HEK293T (cell line): ENCODE results near the gene CCNH.

Experiments used
- BHLHE40 ChIP-seq: fragments of 450-650 bp; IDR thresholded peaks from 2 replicates; pipeline ENCODE4 v1.6.1; 2016; ENCODE audit warnings: mild to moderate bottlenecking, moderate library complexity, borderline replicate concordance
- CTBP1 ChIP-seq: fragments of 450-650 bp; IDR thresholded peaks from 2 replicates; pipeline ENCODE4 v1.6.1; 2016; ENCODE audit warnings: borderline replicate concordance
- ELF4 ChIP-seq: fragments of 450-650 bp; IDR thresholded peaks from 2 replicates; pipeline ENCODE4 v1.6.1; 2017; ENCODE audit warnings: antibody characterized with exemption
- FOXA1 ChIP-seq: fragments of 450-650 bp; IDR thresholded peaks from 2 replicates; pipeline ENCODE4 v1.6.1; 2016; ENCODE audit warnings: mild to moderate bottlenecking
- FOXK2 ChIP-seq: fragments of 450-650 bp; IDR thresholded peaks from 2 replicates; pipeline ENCODE4 v1.6.1; 2016; ENCODE audit warnings: mild to moderate bottlenecking
- FOXM1 ChIP-seq: fragments of 450-650 bp; IDR thresholded peaks from 2 replicates; pipeline ENCODE4 v1.6.1; 2017; ENCODE audit warnings: mild to moderate bottlenecking, borderline replicate concordance
- HDGF ChIP-seq: fragments of 450-650 bp; IDR thresholded peaks from 2 replicates; pipeline ENCODE4 v1.6.1; 2017; ENCODE audit warnings: antibody characterized with exemption, borderline replicate concordance
- L3MBTL2 ChIP-seq: fragments of 450-650 bp; conservative IDR thresholded peaks from 2 replicates; pipeline ENCODE4 v1.6.1; 2016; ENCODE audit warnings: mild to moderate bottlenecking
- LEF1 ChIP-seq: fragments of 450-650 bp; IDR thresholded peaks from 2 replicates; pipeline ENCODE4 v1.6.1; 2017; ENCODE audit warnings: mild to moderate bottlenecking, borderline replicate concordance
- SP1 ChIP-seq: fragments of 450-650 bp; IDR thresholded peaks from 2 replicates; pipeline ENCODE4 v1.6.1; 2017
- SUZ12 ChIP-seq: fragments of 450-650 bp; IDR thresholded peaks from 2 replicates; pipeline ENCODE4 v1.6.1; 2016; ENCODE audit warnings: mild to moderate bottlenecking
- TARDBP ChIP-seq: fragments of 450-650 bp; IDR thresholded peaks from 2 replicates; pipeline ENCODE4 v1.6.1; 2016

DNA sequence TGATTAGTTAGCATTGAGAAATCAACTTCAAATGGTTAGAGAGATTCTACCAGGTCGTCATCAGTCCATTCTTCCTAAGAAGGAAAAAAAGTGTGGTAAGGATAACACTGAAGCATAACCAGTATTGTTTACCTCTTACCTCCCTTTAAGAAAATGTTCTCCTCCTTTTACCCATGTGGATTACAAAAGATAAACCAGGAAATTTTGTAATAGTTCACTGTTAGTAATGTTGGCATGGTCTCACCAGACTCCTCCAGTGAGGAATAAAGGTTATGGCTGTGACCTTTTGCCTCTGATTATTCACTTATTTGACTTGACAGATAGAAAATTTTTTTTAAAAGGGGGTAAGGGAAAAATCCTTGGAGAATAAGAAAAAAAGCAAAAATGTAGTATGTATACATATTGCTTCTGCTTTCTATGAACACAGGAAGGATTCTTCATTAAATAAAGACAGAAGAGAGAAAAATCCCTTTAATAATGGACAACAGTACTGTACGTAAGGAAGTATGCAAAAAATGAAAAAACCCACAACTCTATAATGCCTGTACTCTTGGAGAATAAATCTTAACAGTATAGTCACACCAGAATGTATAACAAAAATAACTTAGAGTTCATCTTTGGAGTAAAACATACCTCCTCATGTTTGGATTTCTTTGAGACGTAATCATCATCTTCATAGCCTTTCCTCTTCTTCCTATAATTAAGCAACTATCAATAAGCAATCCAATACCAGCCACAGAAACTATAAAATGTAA, 18.1 kb downstream of the CCNH start:
- no peak for TF ChIP-seq L3MBTL2
- no peak for TF ChIP-seq ELF4
- no peak for TF ChIP-seq SUZ12
- no peak for TF ChIP-seq FOXK2
- TF ChIP-seq HDGF = no peak
- no peak for TF ChIP-seq SP1
- TF ChIP-seq FOXM1 = no peak
- no peak for TF ChIP-seq BHLHE40
- TF ChIP-seq FOXA1 = no peak
- no peak for TF ChIP-seq LEF1
- TF ChIP-seq CTBP1 = no peak
- TF ChIP-seq TARDBP = no peak
